Common myeloid progenitor, CD34-positive (primary cell): Measurements from ENCODE around the gene GSTM3.

Experiments
- CTCF ChIA-PET: fragments of 350-600 bp; sonication (Branson Sonifier 250); formaldehyde crosslinking; loops from one replicate; lab custom pipeline; 2021; ENCODE audit warnings: antibody characterized with exemption; lab: Charles Lee
- POLR2A ChIA-PET: fragments of 350-600 bp; sonication (Branson Sonifier 250); formaldehyde crosslinking; loops from one replicate; lab custom pipeline; 2021; ENCODE audit warnings: antibody characterized with exemption; lab: Charles Lee
- DNase-seq, 3 donors: peaks; one replicate each; pipeline versions ENCODE4 v3.0.0 to v3.0.0-alpha.2; 2013
- H3K27ac ChIP-seq, 2 experiments: 1 replicate in 1 of 2; 2 replicates in 1 of 2; pipeline ENCODE4 v1.7.0; 2013; ENCODE audit warnings: inconsistent platforms in 2 of 2, low read length in 2 of 2, mild to moderate bottlenecking in 2 of 2, low read depth in 1 of 2, moderate library complexity in 1 of 2; ENCODE audit not compliant: severe bottlenecking in 2 of 2, insufficient read depth in 1 of 2, poor library complexity in 1 of 2
- H3K27me3 ChIP-seq, 5 experiments: replicated peaks in 2 of 5; 1 replicate in 3 of 5; 2 replicates in 2 of 5; pipeline versions ENCODE4 v1.6.1 to v1.7.0; 2013; ENCODE audit warnings: low read length in 4 of 5, mild to moderate bottlenecking in 2 of 5, moderate library complexity in 2 of 5, inconsistent platforms in 1 of 5; ENCODE audit not compliant: insufficient read depth in 5 of 5, control insufficient read depth in 4 of 5
- H3K36me3 ChIP-seq, 4 experiments: 1 replicate in 2 of 4; 2 replicates in 2 of 4; pipeline versions ENCODE4 v1.6.1 to v1.7.0; 2013; ENCODE audit warnings: low read length in 3 of 4, control low read depth in 1 of 4, mild to moderate bottlenecking in 1 of 4; ENCODE audit not compliant: control insufficient read depth in 4 of 4, insufficient read depth in 4 of 4
- H3K4me1 ChIP-seq, 4 experiments: 1 replicate in 3 of 4; 2 replicates in 1 of 4; pipeline versions ENCODE4 v1.6.1 to v1.7.1; 2013; ENCODE audit warnings: low read length in 3 of 4, mild to moderate bottlenecking in 3 of 4, control low read depth in 1 of 4, inconsistent platforms in 1 of 4, moderate library complexity in 1 of 4; ENCODE audit not compliant: control insufficient read depth in 4 of 4, insufficient read depth in 4 of 4; ENCODE audit errors: control extremely low read depth in 1 of 4
- H3K4me3 ChIP-seq, 7 experiments: 1 replicate in 4 of 7; 2 replicates in 3 of 7; pipeline versions ENCODE4 v1.5.1 to v1.7.0; 2013; ENCODE audit warnings: mild to moderate bottlenecking in 7 of 7, low read length in 6 of 7, moderate library complexity in 6 of 7, inconsistent platforms in 2 of 7, low read depth in 2 of 7, control low read depth in 1 of 7; ENCODE audit not compliant: insufficient read depth in 4 of 7, control insufficient read depth in 1 of 7; ENCODE audit errors: extremely low read depth in 1 of 7
- H3K9me3 ChIP-seq, 5 experiments: 1 replicate in 4 of 5; 2 replicates in 1 of 5; pipeline versions ENCODE4 v1.6.1 to v1.7.1; 2013; ENCODE audit warnings: low read length in 4 of 5, mild to moderate bottlenecking in 2 of 5, inconsistent platforms in 1 of 5, low read depth in 1 of 5, moderate library complexity in 1 of 5; ENCODE audit not compliant: control insufficient read depth in 4 of 5, insufficient read depth in 2 of 5; ENCODE audit errors: control extremely low read depth in 1 of 5
- WGBS: methylation state at CpG from one replicate; pipeline ENCODE4 v1.1.5; 2013; ENCODE audit not compliant: insufficient coverage; 5-methylcytosine and 5-hydroxymethylcytosine counted together

Gene GSTM3

DNA sequence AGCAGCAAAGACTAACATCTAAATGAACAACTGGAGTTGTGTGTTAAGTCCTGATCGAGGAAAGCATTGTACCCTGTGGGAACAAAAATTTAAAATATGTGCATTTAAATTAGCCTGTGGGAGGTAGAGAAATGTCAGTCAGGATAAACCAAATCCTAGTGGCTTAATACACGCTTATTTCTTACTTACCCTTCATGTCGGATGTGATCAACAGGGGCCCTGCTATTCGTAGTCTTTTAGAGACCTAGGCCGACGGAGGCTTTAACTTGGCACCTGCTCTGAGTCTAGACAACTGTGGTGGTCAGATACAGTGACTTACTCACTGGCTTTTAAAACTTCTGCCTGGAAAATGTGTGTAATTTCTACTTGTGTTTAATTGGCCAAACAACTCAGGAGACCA, 10.2 kb downstream of the GSTM3 start:
- ChIA-PET CTCF (no interaction called here), POLR2A (interaction anchor here (0.6 kb wide), 1 partner anchor 28 kb away, joined by 3 read pairs; no protein-coding TSS in a partner anchor)
- no peaks in the 10 kb centered on the region for H3K36me3 ChIP-seq
- H3K4me1 ChIP-seq, result no peaks in the 10 kb centered on the region
- H3K27ac ChIP-seq, result no peak overlapping the region
- WGBS, result 100% methylated on average over 6 of the region's 6 CpGs
- no peak overlapping the region for H3K4me3 ChIP-seq
- peaks cover 0 to 2% (median 0%) of the 10 kb centered on the region in 5 experiments for H3K27me3 ChIP-seq
- no peak for DNase-seq
- H3K9me3 ChIP-seq, result peaks cover 0 to 10% (median 0%) of the 10 kb centered on the region in 5 experiments

- H3K4me1 ChIP-seq, result no peaks in the 10 kb centered on the region
- H3K27ac ChIP-seq, result no peak overlapping the region
- H3K36me3 ChIP-seq, result no peaks in the 10 kb centered on the region
- POLR2A ChIA-PET, result no interaction called here
- DNase-seq, result no peak
- H3K27me3 ChIP-seq, result peaks cover 0 to 2% (median 0%) of the 10 kb centered on the region in 5 experiments
- 100% methylated on average over 3 of the region's 7 CpGs for WGBS
- CTCF ChIA-PET, result interaction anchor here (1.4 to 1.6 kb wide), 2 partner anchors 10 to 21 kb away, joined by 3 read pairs; no protein-coding TSS in a partner anchor
- H3K9me3 ChIP-seq, result peaks cover 0 to 15% (median 2%) of the 10 kb centered on the region in 5 experiments
- no peak overlapping the region for H3K4me3 ChIP-seq
These were observed 12.0 kb downstream of the GSTM3 start for GRCh38 chr1:109728870-109729269.

GRCh38 chr1:109726728-109727373, 14.0 kb downstream of the GSTM3 start:
- Histone ChIP-seq H3K9me3 (peaks cover 0 to 15% (median 2%) of the 10 kb centered on the region in 5 experiments), H3K4me1 (no peaks in the 10 kb centered on the region), H3K4me3 (no peak overlapping the region), H3K27me3 (peaks cover 0 to 2% (median 0%) of the 10 kb centered on the region in 5 experiments), H3K36me3 (no peaks in the 10 kb centered on the region), H3K27ac (no peak overlapping the region)
- CTCF ChIA-PET, result no interaction called here
- POLR2A ChIA-PET, result interaction anchor here (0.7 kb wide), 1 partner anchor 24 kb away, joined by 3 read pairs; no protein-coding TSS in a partner anchor
- DNase-seq, result no peak
- WGBS, result 94% methylated on average over 10 of the region's 12 CpGs

- CTCF ChIA-PET, result no interaction called here
- no peaks in the 10 kb centered on the region for H3K4me1 ChIP-seq
- peaks cover 0 to 15% (median 2%) of the 10 kb centered on the region in 5 experiments for H3K9me3 ChIP-seq
- POLR2A ChIA-PET, result no interaction called here
- H3K4me3 ChIP-seq, result peak overlapping the region in 1 of 7 experiments; percentile 14
- H3K27me3 ChIP-seq, result peaks cover 0 to 2% (median 0%) of the 10 kb centered on the region in 5 experiments
- DNase-seq, result no peak
- H3K36me3 ChIP-seq, result no peaks in the 10 kb centered on the region
- H3K27ac ChIP-seq, result no peak overlapping the region
- 89% methylated on average over 1 of the region's 1 CpG for WGBS
These were observed 14.8 kb downstream of the GSTM3 start for GRCh38 chr1:109726007-109726406.

- no peaks in the 10 kb centered on the region for H3K36me3 ChIP-seq
- H3K4me3 ChIP-seq, result peak overlapping the region in 1 of 7 experiments; percentile 14
- no peaks in the 10 kb centered on the region for H3K27me3 ChIP-seq
- H3K27ac ChIP-seq, result no peak overlapping the region
- H3K4me1 ChIP-seq, result no peaks in the 10 kb centered on the region
- 100% methylated on average over 3 of the region's 4 CpGs for WGBS
- POLR2A ChIA-PET, result no interaction called here
- DNase-seq, result no peak
- H3K9me3 ChIP-seq, result peaks cover 0 to 15% (median 2%) of the 10 kb centered on the region in 5 experiments
- CTCF ChIA-PET, result no interaction called here
These were observed 15.3 kb downstream of the GSTM3 start for GRCh38 chr1:109725510-109725909.

DNA sequence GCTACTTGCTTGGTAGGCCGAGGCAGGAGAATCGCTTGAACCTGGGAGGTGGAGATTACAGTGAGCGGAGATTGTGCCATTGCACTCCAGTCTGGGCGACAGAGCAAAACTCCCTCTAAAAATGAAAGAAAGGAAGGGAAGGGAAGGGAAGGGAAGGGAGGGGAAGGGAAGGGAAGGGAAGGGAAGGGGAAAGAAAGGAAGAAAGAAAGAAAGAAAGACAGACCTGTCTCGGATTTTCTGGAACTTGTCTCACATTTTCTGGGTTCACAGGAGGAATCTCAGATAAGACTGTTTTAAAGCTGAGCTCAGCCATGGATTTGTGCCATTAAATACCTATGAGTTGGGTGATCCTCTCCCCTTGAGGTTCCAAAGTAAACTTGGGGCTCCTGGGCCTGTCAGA, 15.9 kb downstream of the GSTM3 start:
- Histone ChIP-seq H3K4me3 (no peak overlapping the region), H3K36me3 (no peaks in the 10 kb centered on the region), H3K4me1 (no peaks in the 10 kb centered on the region), H3K27me3 (no peaks in the 10 kb centered on the region), H3K27ac (no peak overlapping the region), H3K9me3 (peaks cover 0 to 15% (median 2%) of the 10 kb centered on the region in 5 experiments)
- DNase-seq, result no peak
- POLR2A ChIA-PET, result no interaction called here
- CTCF ChIA-PET, result no interaction called here
- WGBS, result 89% methylated on average over 1 of the region's 5 CpGs

DNA sequence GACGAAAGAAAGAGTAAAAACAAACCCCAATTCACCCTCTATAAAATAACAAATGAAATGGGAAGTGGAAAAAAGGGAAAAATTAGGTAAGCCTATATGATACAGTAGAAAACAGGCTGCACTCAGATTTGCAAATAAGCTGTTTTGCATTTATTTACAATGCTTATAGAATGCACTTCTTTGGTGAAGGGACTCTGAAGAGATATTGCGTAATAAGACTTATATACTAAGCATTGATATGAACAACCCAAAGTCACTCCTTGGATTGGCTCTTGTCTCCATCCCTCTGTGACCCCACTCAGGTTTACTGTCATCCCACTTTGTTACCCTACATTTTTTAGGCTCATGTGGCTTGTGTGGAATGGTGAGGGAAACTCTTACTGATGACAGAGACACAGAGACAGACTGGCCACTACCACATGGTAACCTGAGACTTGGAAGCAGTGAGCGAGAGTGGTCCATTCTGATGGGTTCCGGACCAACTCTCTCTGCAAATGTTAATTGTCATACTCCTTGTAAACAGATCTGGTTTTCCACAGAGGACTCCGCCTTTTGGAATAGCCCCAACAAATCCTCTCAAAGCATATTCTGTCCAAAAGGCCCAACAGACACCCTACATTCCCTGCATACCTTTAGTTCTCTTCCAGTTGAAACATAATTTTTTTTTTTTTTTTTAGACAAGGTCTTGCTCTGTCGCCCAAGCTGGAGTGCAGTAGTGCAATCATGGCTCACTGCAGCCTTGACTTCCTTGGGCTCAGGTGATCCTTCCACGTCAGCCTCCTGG, 17.7 kb downstream of the GSTM3 start:
- WGBS, result 88% methylated on average over 5 of the region's 7 CpGs
- H3K4me3 ChIP-seq, result no peak overlapping the region
- POLR2A ChIA-PET, result no interaction called here
- CTCF ChIA-PET, result no interaction called here
- peaks cover 0 to 15% (median 2%) of the 10 kb centered on the region in 5 experiments for H3K9me3 ChIP-seq
- no peak for DNase-seq
- H3K36me3 ChIP-seq, result no peaks in the 10 kb centered on the region
- H3K27me3 ChIP-seq, result no peaks in the 10 kb centered on the region
- no peak overlapping the region for H3K27ac ChIP-seq
- peaks cover 0 to 2% (median 0%) of the 10 kb centered on the region in 4 experiments for H3K4me1 ChIP-seq
